Sigmoid colon (tissue), 4 donors: ENCODE results near the gene XPO1.

Experiments used
- CTCF ChIP-seq, 4 experiments: fragments of 450-650 bp in 3 of 4; fragments of 200-600 bp in 1 of 4; IDR thresholded peaks; one replicate each; pipeline ENCODE4 v1.5.1; 2016 to 2019; ENCODE audit warnings: antibody characterized with exemption in 4 of 4, mild to moderate bottlenecking in 3 of 4, moderate library complexity in 2 of 4
- POLR2A ChIP-seq, 2 donors: fragments of 450-650 bp; IDR thresholded peaks; one replicate each; pipeline ENCODE4 v1.6.1; 2016; ENCODE audit warnings: antibody characterized with exemption in 2 of 2, mild to moderate bottlenecking in 2 of 2, moderate library complexity in 2 of 2
- POLR2AphosphoS5 ChIP-seq, 4 donors: sonication (generic); formaldehyde crosslinking; IDR thresholded peaks; one replicate each; pipeline ENCODE4 v1.6.1; 2017; ENCODE audit warnings: antibody characterized with exemption in 4 of 4

- TF ChIP-seq CTCF (IDR thresholded peaks at IDR 0.05), result no peak
- no peak for TF ChIP-seq POLR2A (IDR thresholded peaks at IDR 0.05)
- no peak for TF ChIP-seq POLR2AphosphoS5 (IDR thresholded peaks at IDR 0.05)
Observed at GRCh38 chr2:61557381-61557780, 19.2 kb upstream of the XPO1 start.
